HG02885 (cell line): ENCODE measurements around the gene IRF2BPL.

Experiments
- ATAC-seq: cut with Tn5 transposase; IDR thresholded peaks from one replicate; pipeline ENCODE4 v1.9.1; 2021; ENCODE audit warnings: mild to moderate bottlenecking; ENCODE audit not compliant: unreplicated experiment, poor library complexity

The IRF2BPL gene

GRCh38 chr14:77028384-77029231 lies at the start of gene IRF2BPL:
IRF2BPL (minus strand) TSS chr14:77028708; CDS start chr14:77027792, 916 bp downstream.
- ATAC-seq: peak; percentile 77

DNA sequence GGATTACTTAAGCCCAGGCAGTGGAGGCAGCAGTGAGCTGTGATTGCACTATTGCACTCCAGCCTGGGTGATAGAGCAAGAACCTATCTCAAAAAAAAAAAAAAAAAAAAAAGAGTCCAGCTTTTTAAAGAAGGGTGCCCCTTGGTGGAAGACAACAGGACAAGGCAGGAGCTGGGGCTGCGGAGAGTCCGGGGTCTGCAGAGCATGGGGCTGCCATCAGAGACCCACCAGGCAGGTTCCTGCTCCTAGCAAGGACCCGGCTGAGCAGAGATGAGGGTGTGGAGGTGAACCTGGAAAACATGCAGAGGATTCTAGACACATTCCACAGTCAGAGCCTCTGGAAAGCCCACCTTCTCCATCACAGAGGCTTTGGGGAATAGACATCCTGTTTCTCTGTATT lies 48.5 kb upstream of the IRF2BPL start:
- no peak for ATAC-seq

- no peak for ATAC-seq
Observed at GRCh38 chr14:77076113-77076631, 47.7 kb upstream of the IRF2BPL start.

GRCh38 chr14:77074969-77075368 lies 46.5 kb upstream of the IRF2BPL start:
- no peak for ATAC-seq

DNA sequence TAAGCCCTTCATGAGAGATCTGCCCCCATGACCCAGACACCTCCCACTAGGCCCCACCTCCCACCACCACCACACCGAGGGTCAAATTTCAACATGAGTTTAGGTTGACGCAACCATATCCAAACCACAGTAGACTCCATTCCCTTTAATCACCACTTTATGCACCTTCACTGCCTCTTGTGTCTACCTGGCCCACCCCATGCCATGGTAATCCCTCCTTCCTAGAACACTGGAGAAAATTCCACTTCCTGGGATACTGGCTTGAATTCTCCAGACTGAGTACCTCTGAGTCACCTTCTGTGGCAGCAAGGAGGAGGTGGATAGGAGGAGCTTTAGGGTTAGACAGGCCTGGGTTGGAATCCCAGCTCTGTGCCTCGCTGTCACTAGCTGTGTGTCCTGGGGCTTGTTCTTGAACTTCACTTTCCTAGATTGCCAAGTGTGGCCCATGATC lies 43.5 kb upstream of the IRF2BPL start:
- ATAC-seq: no peak

DNA sequence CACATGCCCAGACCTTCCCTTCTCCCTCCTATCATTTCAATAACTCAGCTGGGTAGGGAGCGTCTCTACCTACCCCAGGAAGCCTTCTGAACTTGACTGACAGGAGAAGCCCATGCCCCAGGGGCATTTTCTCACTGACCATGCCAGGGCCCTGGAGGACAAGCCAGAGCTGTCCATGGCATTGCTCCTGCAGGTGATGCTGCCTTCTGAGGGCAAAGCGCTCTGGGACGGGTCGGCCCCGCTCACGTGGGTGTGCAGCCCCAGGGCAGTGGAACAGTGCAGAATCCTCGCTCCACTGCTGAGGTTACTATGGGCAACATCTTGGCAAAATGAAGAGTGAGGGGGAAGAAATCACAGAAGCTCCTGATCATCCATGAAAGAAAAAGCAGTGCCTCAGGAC lies 41.0 kb upstream of the IRF2BPL start:
- ATAC-seq: no peak

- no peak for ATAC-seq
Observed at GRCh38 chr14:77068517-77069200, 40.2 kb upstream of the IRF2BPL start.

- peak; percentile 41 for ATAC-seq
Observed at GRCh38 chr14:77067632-77068516, 39.4 kb upstream of the IRF2BPL start.

- no peak for ATAC-seq
Observed at GRCh38 chr14:77066578-77067172, 38.2 kb upstream of the IRF2BPL start.

- peak; percentile 51 for ATAC-seq
Observed at GRCh38 chr14:77065851-77066577, 37.5 kb upstream of the IRF2BPL start.

DNA sequence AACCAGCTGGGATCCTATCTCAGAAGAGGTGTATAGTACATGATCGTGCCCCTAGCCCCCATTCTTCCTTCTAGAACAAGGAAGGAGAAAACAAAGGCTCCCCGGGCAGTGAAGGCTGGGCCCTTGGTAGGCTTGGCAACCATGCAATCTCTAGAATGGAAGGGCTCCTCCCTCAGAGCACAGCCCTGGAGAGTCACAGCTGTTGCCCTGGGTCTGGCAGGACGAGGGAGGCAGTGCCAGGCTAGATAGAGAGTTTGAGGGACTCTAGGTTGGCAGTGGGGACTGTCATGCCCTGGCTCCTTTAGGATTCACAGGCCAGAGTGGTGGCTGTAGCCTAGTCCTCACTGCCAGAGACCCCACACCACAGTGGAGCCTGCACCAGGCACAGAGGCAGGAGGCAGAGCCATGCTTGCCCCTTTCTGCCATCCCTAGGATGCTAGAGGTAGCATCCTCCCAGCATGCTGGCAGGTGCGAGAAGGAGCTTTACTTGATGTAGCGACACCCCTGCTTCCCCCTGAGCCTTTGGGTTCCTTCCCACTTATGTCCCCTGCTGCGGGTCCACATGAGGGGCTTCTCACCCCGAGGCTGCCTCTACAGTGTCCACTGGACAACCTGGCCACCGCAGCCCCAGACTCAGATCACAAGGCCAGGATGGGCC lies 36.1 kb upstream of the IRF2BPL start:
- no peak for ATAC-seq

GRCh38 chr14:77063571-77064171 lies 35.2 kb upstream of the IRF2BPL start:
- ATAC-seq: no peak

GRCh38 chr14:77062261-77062660 lies 33.8 kb upstream of the IRF2BPL start:
- ATAC-seq: no peak

- ATAC-seq: no peak
Observed at GRCh38 chr14:77061630-77062257, 33.2 kb upstream of the IRF2BPL start.

- no peak for ATAC-seq
Observed at GRCh38 chr14:77059276-77059915, 30.9 kb upstream of the IRF2BPL start.

DNA sequence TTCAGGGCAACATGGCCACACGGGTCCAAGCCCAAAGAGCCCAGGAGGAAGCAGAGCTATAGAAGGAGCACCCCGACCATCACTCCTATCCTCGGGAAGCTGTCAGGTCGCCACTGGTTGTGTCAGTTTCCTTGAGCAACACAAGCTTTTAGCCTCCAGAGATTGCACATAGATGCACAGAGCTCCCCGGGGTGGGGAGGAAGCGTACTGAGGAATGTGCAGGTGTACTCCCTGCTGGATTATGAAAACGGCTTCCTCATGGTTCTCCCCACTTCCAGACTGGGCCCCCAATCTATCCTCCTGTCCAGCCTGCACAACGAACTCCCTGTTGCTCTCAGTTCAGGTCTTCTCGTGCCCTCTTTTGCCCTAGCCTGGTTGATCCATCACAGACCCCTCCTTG lies 30.3 kb upstream of the IRF2BPL start:
- ATAC-seq: no peak

DNA sequence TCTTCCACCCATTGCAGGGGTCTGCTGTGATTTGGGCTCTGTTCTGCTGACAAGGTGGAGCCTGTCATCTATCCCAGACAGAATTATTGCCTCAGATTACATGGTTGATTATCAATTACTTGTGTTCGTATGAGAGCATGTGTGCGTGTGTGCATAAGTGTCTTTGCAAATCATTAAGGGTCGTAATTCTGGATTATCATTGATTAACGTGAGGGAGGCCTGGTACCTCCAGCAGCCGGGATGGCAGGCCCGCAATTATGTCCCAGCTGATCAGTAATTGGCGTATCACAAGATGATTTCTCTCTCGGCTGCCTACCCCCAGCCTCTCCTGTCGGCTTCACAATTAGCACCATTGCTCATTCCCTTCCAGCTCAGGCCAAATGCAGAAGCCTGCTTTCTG lies 29.6 kb upstream of the IRF2BPL start:
- no peak for ATAC-seq

GRCh38 chr14:77055981-77056380 lies 27.5 kb upstream of the IRF2BPL start:
- no peak for ATAC-seq
